Ishikawa (cell line): ENCODE measurements around the gene NTSR2.

Source experiments
- CEBPB ChIP-seq: IDR thresholded peaks from 2 replicates; pipeline ENCODE4 v1.6.1; 2012
- CREB1 ChIP-seq: IDR thresholded peaks from 2 replicates; pipeline ENCODE4 v1.6.1; 2012; ENCODE audit warnings: low read depth
- EGR1 ChIP-seq: IDR thresholded peaks from 2 replicates; pipeline ENCODE4 v1.6.1; 2012
- EP300 ChIP-seq: IDR thresholded peaks from 2 replicates; pipeline ENCODE4 v1.6.1; 2012; ENCODE audit warnings: borderline replicate concordance
- NFIC ChIP-seq: IDR thresholded peaks from 2 replicates; pipeline ENCODE4 v1.6.1; 2012
- REST ChIP-seq: IDR thresholded peaks from 2 replicates; pipeline ENCODE4 v1.6.1; 2012; ENCODE audit warnings: low read depth, mild to moderate bottlenecking
- TAF1 ChIP-seq: IDR thresholded peaks from 2 replicates; pipeline ENCODE4 v1.6.1; 2012; ENCODE audit warnings: low read depth, mild to moderate bottlenecking
- TCF12 ChIP-seq: IDR thresholded peaks from 2 replicates; pipeline ENCODE4 v1.6.1; 2012; ENCODE audit warnings: low read depth
- TEAD4 ChIP-seq: IDR thresholded peaks from 2 replicates; pipeline ENCODE4 v1.6.1; 2012
- YY1 ChIP-seq: IDR thresholded peaks from 2 replicates; pipeline ENCODE4 v1.6.1; 2012; ENCODE audit warnings: low read depth
- ZBTB7A ChIP-seq: IDR thresholded peaks from 2 replicates; pipeline ENCODE4 v1.6.1; 2012; ENCODE audit warnings: low read depth
- TF ChIP-seq, protein P1 (sequence below): IDR thresholded peaks from 2 replicates; pipeline ENCODE4 v1.6.1; 2012
- TF ChIP-seq, protein P2 (sequence below): IDR thresholded peaks from 2 replicates; pipeline ENCODE4 v1.6.1; 2012

GRCh38 chr2:11705063-11705462, 35.1 kb upstream of the NTSR2 start:
- TF ChIP-seq TCF12 (no peak), REST (no peak), CREB1 (no peak), ZBTB7A (no peak), EP300 (no peak), CEBPB (no peak), NFIC (no peak), YY1 (no peak), EGR1 (no peak), TAF1 (no peak), TEAD4 (no peak)
- TF ChIP-seq, protein P1, sequence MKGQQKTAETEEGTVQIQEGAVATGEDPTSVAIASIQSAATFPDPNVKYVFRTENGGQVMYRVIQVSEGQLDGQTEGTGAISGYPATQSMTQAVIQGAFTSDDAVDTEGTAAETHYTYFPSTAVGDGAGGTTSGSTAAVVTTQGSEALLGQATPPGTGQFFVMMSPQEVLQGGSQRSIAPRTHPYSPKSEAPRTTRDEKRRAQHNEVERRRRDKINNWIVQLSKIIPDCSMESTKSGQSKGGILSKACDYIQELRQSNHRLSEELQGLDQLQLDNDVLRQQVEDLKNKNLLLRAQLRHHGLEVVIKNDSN, result no peak
- TF ChIP-seq, protein P2, sequence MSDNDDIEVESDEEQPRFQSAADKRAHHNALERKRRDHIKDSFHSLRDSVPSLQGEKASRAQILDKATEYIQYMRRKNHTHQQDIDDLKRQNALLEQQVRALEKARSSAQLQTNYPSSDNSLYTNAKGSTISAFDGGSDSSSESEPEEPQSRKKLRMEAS, result no peak
